ENCODE results near the gene POLR2F.

Gene POLR2F

GRCh38 chr22:37953437-37954179 is at the start of gene POLR2F, which contains the start of gene C22orf23:
Gene POLR2F (plus strand): TSS chr22:37953699. CDS start chr22:37953788, 89 bp downstream.
Gene C22orf23 (minus strand): TSS chr22:37953601. CDS start chr22:37953149, 452 bp downstream.
- DNase-seq (ENCODE audit: low read depth, low spot score): peak; percentile 73

GRCh38 chr22:37904572-37905533 is 48.6 kb upstream of the POLR2F start:
- DNase-seq (ENCODE audit: low read depth, low spot score): no peak

GRCh38 chr22:37905534-37906363 is 47.8 kb upstream of the POLR2F start, which contains the start of gene MICALL1:
Gene MICALL1 (plus strand): TSS chr22:37906297. CDS start chr22:37906423, 126 bp downstream.
- no peak for DNase-seq (ENCODE audit: low read depth, low spot score)

GRCh38 chr22:37906364-37907008 is 47.0 kb upstream of the POLR2F start:
- DNase-seq (ENCODE audit: low read depth, low spot score): no peak

- DNase-seq (ENCODE audit: low read depth, low spot score): no peak
Measured at GRCh38 chr22:37907036-37907954, 46.2 kb upstream of the POLR2F start.

GRCh38 chr22:37909766-37910165 is 43.7 kb upstream of the POLR2F start:
- DNase-seq (ENCODE audit: low read depth, low spot score): no peak

GRCh38 chr22:37910890-37911672 is 42.4 kb upstream of the POLR2F start:
- DNase-seq (ENCODE audit: low read depth, low spot score): no peak

GRCh38 chr22:37911697-37912096 is 41.8 kb upstream of the POLR2F start:
- no peak for DNase-seq (ENCODE audit: low read depth, low spot score)

- no peak for DNase-seq (ENCODE audit: low read depth, low spot score)
Measured at GRCh38 chr22:37912171-37912570, 41.3 kb upstream of the POLR2F start.

GRCh38 chr22:37913233-37913721 is 40.2 kb upstream of the POLR2F start:
- DNase-seq (ENCODE audit: low read depth, low spot score): no peak

GRCh38 chr22:37916311-37916710 is 37.2 kb upstream of the POLR2F start:
- DNase-seq (ENCODE audit: low read depth, low spot score): no peak

GRCh38 chr22:37917874-37918548 is 35.5 kb upstream of the POLR2F start:
- no peak for DNase-seq (ENCODE audit: low read depth, low spot score)

- DNase-seq (ENCODE audit: low read depth, low spot score): no peak
Measured at GRCh38 chr22:37918580-37919270, 34.8 kb upstream of the POLR2F start.

GRCh38 chr22:37920126-37920525 is 33.4 kb upstream of the POLR2F start:
- DNase-seq (ENCODE audit: low read depth, low spot score): no peak

- no peak for DNase-seq (ENCODE audit: low read depth, low spot score)
Measured at GRCh38 chr22:37922191-37922590, 31.3 kb upstream of the POLR2F start.

- DNase-seq (ENCODE audit: low read depth, low spot score): no peak
Measured at GRCh38 chr22:37923927-37924326, 29.6 kb upstream of the POLR2F start.

- DNase-seq (ENCODE audit: low read depth, low spot score): no peak
Measured at GRCh38 chr22:37924386-37925065, 29.0 kb upstream of the POLR2F start.

Data from iPS DF 19.7 (cell line).